ENCODE data around the gene COL2A1.

COL2A1 gene

GRCh38 chr12:48012070-48012469 is 7.8 kb upstream of the COL2A1 start (continued):
- TF ChIP-seq ZEB2 (tag by site-specific recombination; IDR thresholded peaks at IDR 0.05) (no peak), ZNF133 (tag by site-specific recombination; IDR thresholded peaks at IDR 0.05) (no peak), ZNF174 (tag by site-specific recombination; IDR thresholded peaks at IDR 0.05) (no peak), OVOL3 (tag by site-specific recombination; IDR thresholded peaks at IDR 0.05) (no peak), ZNF274 (IDR thresholded peaks at IDR 0.05; ENCODE audit: low read length) (no peak), ZNF274 (tag by site-specific recombination; IDR thresholded peaks at IDR 0.05; ENCODE audit: borderline replicate concordance) (no peak), SCRT2 (tag by site-specific recombination; IDR thresholded peaks at IDR 0.05) (no peak), ZNF704 (tag by site-specific recombination; IDR thresholded peaks at IDR 0.05) (no peak), KLF9 (tag by site-specific recombination; IDR thresholded peaks at IDR 0.05; ENCODE audit: low read depth) (no peak)

- Histone ChIP-seq H3K4me1 (ENCODE audit: control insufficient read depth, insufficient read depth, low read length) (no peaks in the 10 kb centered on the region), H3K9me3 (ENCODE audit: control insufficient read depth, insufficient read depth, low read depth, low read length) (no peaks in the 10 kb centered on the region), H3K27ac (ENCODE audit: extremely low read depth, low read depth, low read length) (no peak overlapping the region), H3K4me3 (ENCODE audit: low read depth, low read length) (no peak overlapping the region), H3K36me3 (ENCODE audit: control insufficient read depth in 2 of 2, insufficient read depth in 1 of 2, low read length in 2 of 2) (no peaks in the 10 kb centered on the region)
- POLR2A ChIA-PET, result no interaction called here
- peak; percentile 40 for TF ChIP-seq PRDM10 (tag by site-specific recombination; IDR thresholded peaks at IDR 0.05)
- peak; percentile 59 for TF ChIP-seq ZIC2 (tag by site-specific recombination; IDR thresholded peaks at IDR 0.05)
- TF ChIP-seq ZNF335 (tag by site-specific recombination; conservative IDR thresholded peaks at IDR 0.05), result no peak
- peak; percentile 89 for TF ChIP-seq GLIS1 (tag by site-specific recombination; IDR thresholded peaks at IDR 0.05)
- CTCF ChIA-PET, result interaction anchor here (1.0 kb wide), 1 partner anchor 175 kb away, joined by 3 read pairs; no protein-coding TSS in a partner anchor
These were observed 6.2 kb upstream of the COL2A1 start for GRCh38 chr12:48010366-48010970.

GRCh38 chr12:48009471-48009870 is 5.2 kb upstream of the COL2A1 start:
- no peaks in the 10 kb centered on the region for H3K4me1 ChIP-seq (ENCODE audit: control insufficient read depth, insufficient read depth, low read length)
- H3K4me3 ChIP-seq (ENCODE audit: low read depth, low read length), result no peak overlapping the region
- ChIA-PET CTCF (no interaction called here), POLR2A (no interaction called here)
- no peaks in the 10 kb centered on the region for H3K36me3 ChIP-seq (ENCODE audit: control insufficient read depth in 2 of 2, insufficient read depth in 1 of 2, low read length in 2 of 2)
- H3K27ac ChIP-seq (ENCODE audit: extremely low read depth, low read depth, low read length), result no peak overlapping the region
- H3K9me3 ChIP-seq (ENCODE audit: control insufficient read depth, insufficient read depth, low read depth, low read length), result no peaks in the 10 kb centered on the region
- TF ChIP-seq OVOL3 (tag by site-specific recombination; IDR thresholded peaks at IDR 0.05) (no peak), ZNF335 (tag by site-specific recombination; conservative IDR thresholded peaks at IDR 0.05) (no peak), ZNF776 (tag by site-specific recombination; IDR thresholded peaks at IDR 0.05; ENCODE audit: borderline replicate concordance) (no peak), ZNF214 (tag by site-specific recombination; IDR thresholded peaks at IDR 0.05; ENCODE audit: borderline replicate concordance) (no peak), IKZF3 (tag by site-specific recombination; IDR thresholded peaks at IDR 0.05) (no peak), ZNF692 (tag by site-specific recombination; IDR thresholded peaks at IDR 0.05) (no peak), ZNF580 (tag by site-specific recombination; IDR thresholded peaks at IDR 0.05) (no peak), ZNF292 (tag by site-specific recombination; IDR thresholded peaks at IDR 0.05; ENCODE audit: borderline replicate concordance, low read depth) (no peak)

Data from HEK293 (cell line).